Keratinocyte (primary cell): Measurements from ENCODE around the gene HPX. TPM values are rescaled to one million over a fixed set of nuclear protein-coding genes. Genes with fewer than 3 reads are reported as not detected.

Experiments
- DNase-seq: peaks from one replicate; pipeline ENCODE4 v3.0.0-alpha.2; 2011; ENCODE audit warnings: low read depth, missing footprints, low spot score
- FAIRE-seq: peaks from 2 replicates; lab custom pipeline; 2011; peaks lifted over from hg19 to GRCh38; lab: Jason Lieb, UNC
- H2AFZ ChIP-seq: 2 replicates; pipeline ENCODE4 v1.6.0; 2012; ENCODE audit warnings: low read length, control low read depth, inconsistent platforms; ENCODE audit not compliant: control insufficient read depth
- H3K27ac ChIP-seq: 2 replicates; pipeline ENCODE4 v1.5.1; 2011; ENCODE audit warnings: low read length; ENCODE audit not compliant: control insufficient read depth, insufficient read depth
- H3K27me3 ChIP-seq: 3 replicates; pipeline ENCODE4 v1.6.0; 2011; ENCODE audit warnings: low read length; ENCODE audit not compliant: control insufficient read depth, insufficient read depth; ENCODE audit errors: extremely low read depth
- H3K36me3 ChIP-seq, 2 experiments: 2 replicates in 1 of 2; 3 replicates in 1 of 2; pipeline ENCODE4 v1.5.1; 2011; ENCODE audit warnings: low read length in 2 of 2, mild to moderate bottlenecking in 1 of 2; ENCODE audit not compliant: control insufficient read depth in 2 of 2, insufficient read depth in 2 of 2; ENCODE audit errors: extremely low read depth in 1 of 2
- H3K4me1 ChIP-seq: 3 replicates; pipeline ENCODE4 v1.5.1; 2011; ENCODE audit warnings: low read length; ENCODE audit not compliant: control insufficient read depth, insufficient read depth; ENCODE audit errors: extremely low read depth
- H3K4me2 ChIP-seq: 3 replicates; pipeline ENCODE4 v1.6.0; 2011; ENCODE audit warnings: low read depth, low read length; ENCODE audit not compliant: control insufficient read depth, insufficient read depth; ENCODE audit errors: extremely low read depth
- H3K4me3 ChIP-seq, 3 experiments: fragments of 200-600 bp in 1 of 3; sonication (generic) in 1 of 3; 2 replicates in 2 of 3; 3 replicates in 1 of 3; pipeline ENCODE4 v1.5.1; 2011 to 2016; ENCODE audit warnings: low read length in 3 of 3, mild to moderate bottlenecking in 3 of 3, control low read depth in 2 of 3, inconsistent platforms in 1 of 3, low read depth in 1 of 3, mixed read lengths in 1 of 3, mixed run types in 1 of 3, moderate library complexity in 1 of 3; ENCODE audit not compliant: control insufficient read depth in 2 of 3, insufficient read depth in 2 of 3; ENCODE audit errors: extremely low read depth in 1 of 3
- H3K79me2 ChIP-seq: 2 replicates; pipeline ENCODE4 v1.6.0; 2012; ENCODE audit warnings: low read length; ENCODE audit not compliant: control insufficient read depth, insufficient read depth
- H3K9ac ChIP-seq: 3 replicates; pipeline ENCODE4 v1.6.0; 2011; ENCODE audit warnings: low read length; ENCODE audit not compliant: control insufficient read depth, insufficient read depth; ENCODE audit errors: extremely low read depth
- H3K9me1 ChIP-seq: 3 replicates; pipeline ENCODE4 v1.6.0; 2011; ENCODE audit warnings: low read length; ENCODE audit not compliant: control insufficient read depth, insufficient read depth; ENCODE audit errors: extremely low read depth
- H3K9me3 ChIP-seq: 2 replicates; pipeline ENCODE4 v1.5.1; 2012; ENCODE audit warnings: low read depth, low read length; ENCODE audit not compliant: control insufficient read depth
- H4K20me1 ChIP-seq: 3 replicates; pipeline ENCODE4 v1.6.0; 2011; ENCODE audit warnings: low read length; ENCODE audit not compliant: control insufficient read depth, insufficient read depth; ENCODE audit errors: extremely low read depth
- EZH2 ChIP-seq: IDR thresholded peaks from one replicate; pipeline ENCODE4 v1.6.1; 2012; ENCODE audit warnings: inconsistent platforms, mild to moderate bottlenecking, low read length, moderate library complexity
- dilution Hi-C: fragments of 300-500 bp; cut with MboI; formaldehyde crosslinking; loops from one replicate; pipeline ENCODE4 v1.7.0; 2020; ENCODE audit warnings: low sequenced_read_pairs; ENCODE audit not compliant: extremely low pct_ligation_motif_present
- polyA plus RNA-seq, 5 experiments: library from polyadenylated mRNA; depleted of rRNA in 3 of 5; stranded (reverse) in 3 of 5; stranded (forward) in 1 of 5; unstranded in 1 of 5; fragments of >200 nt; gene quantifications; 1 replicate in 1 of 5; 2 replicates in 3 of 5; 3 replicates in 1 of 5; pipeline versions ENCODE4 v1.2.1 to v1.2.3, GENCODE V29; 2011 to 2012; ENCODE audit warnings: missing spikeins in 2 of 5, low read depth in 1 of 5, low replicate concordance in 1 of 5
- TF ChIP-seq, protein P1 (sequence below), 3 experiments: IDR thresholded peaks in 1 of 3; conservative IDR thresholded peaks in 1 of 3; optimal IDR thresholded peaks in 1 of 3; 2 replicates in 2 of 3; 3 replicates in 1 of 3; pipeline versions ENCODE3 to v1.5.1; 2011; ENCODE audit warnings: low read length in 3 of 3, mild to moderate bottlenecking in 3 of 3, moderate library complexity in 2 of 3, control low read depth in 1 of 3, inconsistent platforms in 1 of 3; ENCODE audit not compliant: insufficient read depth in 2 of 3; ENCODE audit errors: extremely low read depth in 1 of 3

Gene HPX
- polyA plus RNA-seq, 1 donor (not counting 4 experiments of a cell fraction or from before 2014, with no cell fraction given) = 0.76 TPM

DNA sequence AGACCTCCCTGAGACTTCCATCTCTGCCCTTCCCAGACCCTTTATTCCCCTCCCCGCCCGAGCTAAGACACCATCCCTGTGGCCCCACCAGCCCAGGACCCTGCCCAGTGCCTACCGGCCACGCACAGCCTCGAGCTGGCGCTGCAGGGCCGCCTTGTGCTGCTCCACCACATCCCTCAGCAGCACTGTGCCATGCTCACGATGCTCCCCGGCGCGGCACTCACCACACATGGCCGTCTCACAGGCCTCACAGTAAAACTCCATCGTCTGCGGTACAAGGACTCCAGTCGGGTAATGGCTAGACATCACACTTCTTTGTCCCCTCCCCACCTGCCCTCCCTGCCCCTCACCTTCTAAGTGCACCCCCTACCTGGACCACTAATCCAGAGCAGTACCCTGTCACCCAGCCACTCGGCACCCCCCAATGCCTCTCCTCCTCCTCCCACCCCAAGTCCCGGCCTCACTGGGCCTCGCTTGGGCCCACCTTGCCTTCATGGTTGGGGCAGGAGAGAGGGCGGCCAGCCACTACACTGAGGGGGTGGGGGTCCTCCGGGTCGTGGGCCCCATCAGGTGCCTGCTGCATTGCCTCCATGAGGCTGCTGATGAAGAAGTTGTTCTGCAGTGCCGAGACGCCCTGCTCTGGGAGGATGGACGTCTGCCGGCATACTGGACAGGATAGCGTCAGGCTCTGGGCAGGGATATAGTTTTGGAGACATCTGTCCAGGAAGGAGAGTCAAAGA, 17.0 kb upstream of the HPX start:
- DNase-seq = no peak
- peaks cover 0 to 18% of the 10 kb centered on the region in 2 experiments for H3K36me3 ChIP-seq

DNA sequence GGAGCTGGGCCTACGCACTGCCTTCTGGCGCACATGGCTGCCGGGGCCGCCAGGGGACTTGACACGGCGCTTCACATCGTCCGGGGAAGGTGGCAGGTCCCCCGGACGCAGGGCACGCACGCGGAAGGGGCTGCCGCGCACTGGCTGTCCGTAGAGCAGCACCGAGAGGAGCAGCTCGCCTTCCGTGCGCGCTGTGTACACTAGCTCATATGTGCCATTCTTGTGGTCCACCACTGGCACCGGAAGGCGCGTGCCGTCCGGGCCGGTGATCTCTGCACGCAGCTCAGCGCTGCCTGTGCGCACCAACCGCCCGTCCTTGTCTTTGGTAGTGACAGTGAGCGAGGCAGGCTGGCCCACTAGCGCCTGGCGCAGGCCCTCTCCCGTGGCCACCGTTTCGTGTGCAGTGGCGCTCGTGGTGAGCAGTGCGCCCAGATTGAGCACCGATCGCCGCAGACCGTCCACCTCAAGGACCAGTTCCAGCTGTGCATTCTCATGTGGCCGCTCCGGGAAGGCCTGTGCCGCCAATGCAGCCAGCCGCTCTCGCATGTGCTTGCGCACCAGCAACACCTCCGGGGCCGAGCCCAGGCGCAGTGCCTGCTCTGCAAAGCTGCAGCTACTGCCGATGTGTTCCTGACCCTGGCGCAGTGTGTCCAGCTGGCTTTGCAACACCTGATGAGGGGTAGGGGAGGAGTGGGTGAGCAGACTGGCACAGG, 15.7 kb upstream of the HPX start:
- Histone ChIP-seq H3K36me3 (peaks cover 0 to 20% of the 10 kb centered on the region in 2 experiments), H3K4me2 (no peak overlapping the region), H3K4me3 (no peak overlapping the region), H3K9me3 (no peaks in the 10 kb centered on the region), H2AFZ (no peak overlapping the region), H3K79me2 (no peaks in the 10 kb centered on the region), H3K9ac (no peak overlapping the region), H4K20me1 (no peaks in the 10 kb centered on the region), H3K9me1 (no peaks in the 10 kb centered on the region), H3K27ac (no peak overlapping the region), H3K27me3 (no peaks in the 10 kb centered on the region), H3K4me1 (no peaks in the 10 kb centered on the region)
- dilution Hi-C loops = no loop called here
- FAIRE-seq (no peak), DNase-seq (no peak)
- TF ChIP-seq EZH2 = no peak
- TF ChIP-seq, protein P1, sequence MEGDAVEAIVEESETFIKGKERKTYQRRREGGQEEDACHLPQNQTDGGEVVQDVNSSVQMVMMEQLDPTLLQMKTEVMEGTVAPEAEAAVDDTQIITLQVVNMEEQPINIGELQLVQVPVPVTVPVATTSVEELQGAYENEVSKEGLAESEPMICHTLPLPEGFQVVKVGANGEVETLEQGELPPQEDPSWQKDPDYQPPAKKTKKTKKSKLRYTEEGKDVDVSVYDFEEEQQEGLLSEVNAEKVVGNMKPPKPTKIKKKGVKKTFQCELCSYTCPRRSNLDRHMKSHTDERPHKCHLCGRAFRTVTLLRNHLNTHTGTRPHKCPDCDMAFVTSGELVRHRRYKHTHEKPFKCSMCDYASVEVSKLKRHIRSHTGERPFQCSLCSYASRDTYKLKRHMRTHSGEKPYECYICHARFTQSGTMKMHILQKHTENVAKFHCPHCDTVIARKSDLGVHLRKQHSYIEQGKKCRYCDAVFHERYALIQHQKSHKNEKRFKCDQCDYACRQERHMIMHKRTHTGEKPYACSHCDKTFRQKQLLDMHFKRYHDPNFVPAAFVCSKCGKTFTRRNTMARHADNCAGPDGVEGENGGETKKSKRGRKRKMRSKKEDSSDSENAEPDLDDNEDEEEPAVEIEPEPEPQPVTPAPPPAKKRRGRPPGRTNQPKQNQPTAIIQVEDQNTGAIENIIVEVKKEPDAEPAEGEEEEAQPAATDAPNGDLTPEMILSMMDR (optimal IDR thresholded peaks at IDR 0.05 in 1 of 3, IDR thresholded peaks at IDR 0.05 in 1 of 3, conservative IDR thresholded peaks at IDR 0.05 in 1 of 3; ENCODE audit: extremely low read depth in 1 of 3, insufficient read depth in 2 of 3, low read length in 3 of 3) = no peak

More for the DNA sequence above, 17.0 kb upstream of the HPX start:
- H3K4me3 ChIP-seq = no peak overlapping the region
- no peaks in the 10 kb centered on the region for H3K9me3 ChIP-seq
- no peak overlapping the region for H3K27ac ChIP-seq
- TF ChIP-seq, protein P1 (optimal IDR thresholded peaks at IDR 0.05 in 1 of 3, IDR thresholded peaks at IDR 0.05 in 1 of 3, conservative IDR thresholded peaks at IDR 0.05 in 1 of 3; ENCODE audit: extremely low read depth in 1 of 3, insufficient read depth in 2 of 3, low read length in 3 of 3) = no peak
- TF ChIP-seq EZH2 = no peak
- no peaks in the 10 kb centered on the region for H3K79me2 ChIP-seq
- H3K9ac ChIP-seq = no peak overlapping the region
- dilution Hi-C loops = no loop called here
- no peaks in the 10 kb centered on the region for H3K4me1 ChIP-seq
- no peak overlapping the region for H2AFZ ChIP-seq
- H3K9me1 ChIP-seq = no peaks in the 10 kb centered on the region
- H3K4me2 ChIP-seq = no peak overlapping the region
- FAIRE-seq = no peak
- H3K27me3 ChIP-seq = no peaks in the 10 kb centered on the region
- no peaks in the 10 kb centered on the region for H4K20me1 ChIP-seq
